HG03439 (cell line): ENCODE measurements around the gene GOLGA6L10.
"Not testable (repeated sequence)": the region's sequence is repeated elsewhere in the genome, so short reads cannot be mapped to it uniquely, and the experiment has no call there.

Experiments
- ATAC-seq: cut with Tn5 transposase; IDR thresholded peaks from one replicate; pipeline ENCODE4 v1.9.1; 2021; ENCODE audit warnings: mild to moderate bottlenecking, moderate library complexity; ENCODE audit not compliant: unreplicated experiment

Gene GOLGA6L10

GRCh38 chr15:82301296-82302016 is 47.8 kb downstream of the GOLGA6L10 start:
- ATAC-seq = no peak

GRCh38 chr15:82300883-82301282 is 48.4 kb downstream of the GOLGA6L10 start:
- ATAC-seq = no peak

- ATAC-seq = not testable (repeated sequence)
Measured at GRCh38 chr15:82300326-82300725, 48.9 kb downstream of the GOLGA6L10 start.

GRCh38 chr15:82299511-82299914 is 49.8 kb downstream of the GOLGA6L10 start:
- not testable (repeated sequence) for ATAC-seq

GRCh38 chr15:82298520-82298919 is 50.8 kb downstream of the GOLGA6L10 start:
- ATAC-seq = no peak

- ATAC-seq = no peak
Measured at GRCh38 chr15:82298032-82298431, 51.2 kb downstream of the GOLGA6L10 start.

GRCh38 chr15:82297546-82297945 is 51.7 kb downstream of the GOLGA6L10 start:
- no peak for ATAC-seq

GRCh38 chr15:82294061-82294690 is 55.1 kb downstream of the GOLGA6L10 start:
- ATAC-seq = no peak

- no peak for ATAC-seq
Measured at GRCh38 chr15:82292271-82292670, 57.0 kb downstream of the GOLGA6L10 start.
